ENCODE data around the gene ATP6V0B.

Gene ATP6V0B

DNA sequence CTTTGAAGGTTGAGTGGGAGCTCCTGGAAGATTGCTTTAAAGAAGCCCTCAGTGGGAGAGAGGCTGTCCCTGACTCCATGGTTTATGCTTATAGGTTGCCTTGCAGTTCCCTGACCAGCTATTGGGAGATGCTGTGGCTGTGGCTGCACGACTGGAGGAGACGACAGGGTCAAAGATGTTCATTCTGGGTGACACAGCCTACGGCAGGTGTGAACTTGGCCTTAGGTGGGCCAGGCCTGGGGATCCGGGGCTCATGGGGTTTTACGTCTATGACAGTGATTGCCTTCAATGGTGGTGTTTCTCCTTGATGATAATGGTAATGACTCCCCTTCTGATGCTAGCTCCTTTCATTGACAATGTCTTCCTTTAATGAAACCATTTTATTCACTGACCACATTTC lies 4.3 kb upstream of the ATP6V0B start:
- peak overlapping the region; percentile 75 for H3K4me3 ChIP-seq (ENCODE audit: low read depth, low read length)
- TF ChIP-seq, protein P1, sequence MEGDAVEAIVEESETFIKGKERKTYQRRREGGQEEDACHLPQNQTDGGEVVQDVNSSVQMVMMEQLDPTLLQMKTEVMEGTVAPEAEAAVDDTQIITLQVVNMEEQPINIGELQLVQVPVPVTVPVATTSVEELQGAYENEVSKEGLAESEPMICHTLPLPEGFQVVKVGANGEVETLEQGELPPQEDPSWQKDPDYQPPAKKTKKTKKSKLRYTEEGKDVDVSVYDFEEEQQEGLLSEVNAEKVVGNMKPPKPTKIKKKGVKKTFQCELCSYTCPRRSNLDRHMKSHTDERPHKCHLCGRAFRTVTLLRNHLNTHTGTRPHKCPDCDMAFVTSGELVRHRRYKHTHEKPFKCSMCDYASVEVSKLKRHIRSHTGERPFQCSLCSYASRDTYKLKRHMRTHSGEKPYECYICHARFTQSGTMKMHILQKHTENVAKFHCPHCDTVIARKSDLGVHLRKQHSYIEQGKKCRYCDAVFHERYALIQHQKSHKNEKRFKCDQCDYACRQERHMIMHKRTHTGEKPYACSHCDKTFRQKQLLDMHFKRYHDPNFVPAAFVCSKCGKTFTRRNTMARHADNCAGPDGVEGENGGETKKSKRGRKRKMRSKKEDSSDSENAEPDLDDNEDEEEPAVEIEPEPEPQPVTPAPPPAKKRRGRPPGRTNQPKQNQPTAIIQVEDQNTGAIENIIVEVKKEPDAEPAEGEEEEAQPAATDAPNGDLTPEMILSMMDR (IDR thresholded peaks at IDR 0.05; ENCODE audit: low read depth, low read length, missing control alignments): no peak
- no peak for DNase-seq (ENCODE audit: low read depth)

DNA sequence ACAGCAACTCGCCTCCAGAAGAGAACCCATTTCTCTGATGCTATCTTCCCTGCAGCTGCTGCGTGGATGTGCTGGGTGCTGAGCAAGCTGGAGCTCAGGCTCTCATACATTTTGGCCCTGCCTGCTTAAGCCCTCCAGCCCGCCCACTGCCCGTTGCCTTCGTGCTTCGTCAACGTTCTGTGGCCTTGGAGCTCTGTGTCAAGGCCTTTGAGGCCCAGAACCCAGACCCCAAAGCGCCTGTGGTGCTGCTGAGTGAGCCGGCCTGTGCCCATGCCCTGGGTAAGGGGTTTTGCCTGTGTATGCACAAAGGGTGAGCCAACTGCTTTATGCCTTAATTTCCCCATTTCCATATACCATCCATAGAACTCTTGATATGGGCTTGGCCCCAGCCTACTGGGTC lies 3.8 kb upstream of the ATP6V0B start:
- DNase-seq (ENCODE audit: low read depth): no peak
- H3K4me3 ChIP-seq (ENCODE audit: low read depth, low read length): peak overlapping the region; percentile 75
- TF ChIP-seq, protein P1 (IDR thresholded peaks at IDR 0.05; ENCODE audit: low read depth, low read length, missing control alignments): no peak

DNA sequence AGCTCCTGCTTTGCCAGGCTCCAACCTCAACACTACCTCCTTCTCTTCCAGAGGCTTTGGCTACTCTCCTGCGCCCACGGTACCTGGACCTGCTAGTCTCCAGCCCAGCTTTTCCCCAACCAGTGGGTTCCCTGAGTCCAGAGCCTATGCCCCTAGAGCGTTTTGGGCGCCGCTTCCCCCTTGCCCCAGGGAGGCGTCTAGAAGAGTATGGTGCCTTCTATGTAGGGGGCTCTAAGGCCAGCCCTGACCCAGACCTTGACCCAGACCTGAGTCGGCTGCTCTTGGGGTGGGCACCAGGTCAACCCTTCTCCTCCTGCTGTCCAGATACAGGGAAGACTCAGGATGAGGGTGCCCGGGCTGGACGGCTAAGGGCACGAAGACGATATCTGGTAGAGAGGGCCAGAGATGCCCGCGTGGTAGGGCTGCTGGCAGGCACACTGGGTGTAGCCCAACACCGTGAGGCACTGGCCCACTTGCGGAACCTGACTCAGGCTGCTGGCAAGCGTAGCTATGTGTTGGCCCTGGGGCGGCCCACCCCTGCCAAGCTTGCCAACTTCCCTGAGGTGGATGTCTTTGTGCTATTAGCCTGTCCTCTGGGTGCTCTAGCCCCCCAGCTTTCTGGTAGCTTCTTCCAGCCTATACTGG lies 3.3 kb upstream of the ATP6V0B start:
- no peak for DNase-seq (ENCODE audit: low read depth)
- TF ChIP-seq, protein P1 (IDR thresholded peaks at IDR 0.05; ENCODE audit: low read depth, low read length, missing control alignments): no peak
- no peak overlapping the region for H3K4me3 ChIP-seq (ENCODE audit: low read depth, low read length)

DNA sequence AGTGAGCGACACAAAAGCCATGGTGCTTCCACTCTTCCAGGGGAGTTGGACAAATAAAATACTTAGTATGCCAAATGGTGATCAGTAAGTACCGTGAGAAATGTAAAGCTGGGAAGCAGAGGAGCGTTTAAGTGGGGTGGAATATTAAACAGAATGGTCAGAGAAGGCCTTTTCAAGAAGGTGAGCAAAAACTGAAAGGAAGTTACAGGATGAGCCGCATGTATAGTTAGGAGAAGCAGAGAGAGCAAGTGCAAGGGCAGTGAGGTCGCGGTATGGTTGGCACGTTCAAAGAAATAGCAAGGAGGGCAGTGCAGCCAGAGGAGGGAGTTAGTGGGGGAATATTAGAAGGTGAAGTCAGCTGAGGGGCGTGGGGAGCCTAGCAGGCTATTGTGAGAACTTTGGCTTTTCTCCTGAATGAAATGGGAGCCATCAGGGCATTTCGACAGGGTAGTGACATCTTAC lies 748 bp upstream of the ATP6V0B start:
- TF ChIP-seq, protein P1 (IDR thresholded peaks at IDR 0.05; ENCODE audit: low read depth, low read length, missing control alignments): no peak
- H3K4me3 ChIP-seq (ENCODE audit: low read depth, low read length): peak overlapping the region; percentile 77
- DNase-seq (ENCODE audit: low read depth): no peak

DNA sequence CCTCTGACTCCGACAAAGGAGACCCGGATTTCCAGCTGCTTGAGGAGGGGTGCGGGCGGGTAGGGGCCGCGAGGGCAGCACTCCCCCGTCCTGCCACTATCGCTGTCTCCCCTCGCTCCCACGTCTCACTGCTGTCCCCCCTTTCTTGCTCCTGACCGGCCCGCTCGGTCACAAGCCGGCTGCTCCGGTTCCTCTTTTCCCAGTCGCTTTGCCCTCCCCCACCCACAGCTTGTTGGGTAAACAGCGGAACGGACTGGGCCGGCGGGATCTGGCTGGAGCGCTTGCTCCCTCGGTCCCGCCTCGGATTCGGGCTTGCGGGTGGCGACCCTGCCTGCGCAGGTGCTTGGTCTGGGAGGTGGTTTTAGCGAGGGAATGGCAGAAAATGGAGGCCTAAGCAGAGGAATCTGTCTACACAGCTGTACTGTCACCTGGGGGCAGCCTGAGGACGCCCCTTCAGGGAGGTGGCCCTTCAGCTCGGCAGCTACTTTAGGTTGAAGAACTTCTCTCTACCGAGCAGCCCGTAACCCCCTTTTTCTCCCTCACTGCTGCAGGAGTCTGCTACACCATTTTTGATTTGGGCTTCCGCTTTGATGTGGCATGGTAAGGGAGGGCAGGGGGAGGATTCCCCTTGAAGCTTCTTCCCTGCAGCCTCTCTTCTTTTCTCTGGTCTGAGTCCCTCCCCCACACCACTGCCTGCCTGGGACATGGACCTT lies 645 bp downstream of the ATP6V0B start:
- TF ChIP-seq, protein P1 (IDR thresholded peaks at IDR 0.05; ENCODE audit: low read depth, low read length, missing control alignments): no peak
- peak overlapping the region; percentile 77 for H3K4me3 ChIP-seq (ENCODE audit: low read depth, low read length)
- no peak for DNase-seq (ENCODE audit: low read depth)

DNA sequence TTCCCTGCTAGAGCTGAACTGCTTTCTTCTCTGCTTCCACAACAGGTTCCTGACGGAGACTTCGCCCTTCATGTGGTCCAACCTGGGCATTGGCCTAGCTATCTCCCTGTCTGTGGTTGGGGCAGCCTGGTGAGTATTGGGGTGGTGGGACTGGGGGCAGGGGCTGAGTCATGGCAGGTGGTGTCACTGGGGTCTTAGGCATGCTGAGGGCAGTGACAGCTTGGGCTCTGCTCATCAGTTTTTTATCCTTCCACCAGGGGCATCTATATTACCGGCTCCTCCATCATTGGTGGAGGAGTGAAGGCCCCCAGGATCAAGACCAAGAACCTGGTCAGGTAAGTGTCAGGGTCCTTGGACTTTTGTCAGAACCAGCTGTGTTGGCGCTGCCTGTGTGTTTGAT lies 1.3 kb downstream of the ATP6V0B start:
- peak overlapping the region; percentile 77 for H3K4me3 ChIP-seq (ENCODE audit: low read depth, low read length)
- no peak for DNase-seq (ENCODE audit: low read depth)
- TF ChIP-seq, protein P1 (IDR thresholded peaks at IDR 0.05; ENCODE audit: low read depth, low read length, missing control alignments): no peak
